HG02798 (cell line): ENCODE data around the gene VAPB.

Source experiments
- ATAC-seq: cut with Tn5 transposase; IDR thresholded peaks from one replicate; pipeline ENCODE4 v1.9.1; 2021; ENCODE audit warnings: mild to moderate bottlenecking; ENCODE audit not compliant: unreplicated experiment, poor library complexity

VAPB gene

DNA sequence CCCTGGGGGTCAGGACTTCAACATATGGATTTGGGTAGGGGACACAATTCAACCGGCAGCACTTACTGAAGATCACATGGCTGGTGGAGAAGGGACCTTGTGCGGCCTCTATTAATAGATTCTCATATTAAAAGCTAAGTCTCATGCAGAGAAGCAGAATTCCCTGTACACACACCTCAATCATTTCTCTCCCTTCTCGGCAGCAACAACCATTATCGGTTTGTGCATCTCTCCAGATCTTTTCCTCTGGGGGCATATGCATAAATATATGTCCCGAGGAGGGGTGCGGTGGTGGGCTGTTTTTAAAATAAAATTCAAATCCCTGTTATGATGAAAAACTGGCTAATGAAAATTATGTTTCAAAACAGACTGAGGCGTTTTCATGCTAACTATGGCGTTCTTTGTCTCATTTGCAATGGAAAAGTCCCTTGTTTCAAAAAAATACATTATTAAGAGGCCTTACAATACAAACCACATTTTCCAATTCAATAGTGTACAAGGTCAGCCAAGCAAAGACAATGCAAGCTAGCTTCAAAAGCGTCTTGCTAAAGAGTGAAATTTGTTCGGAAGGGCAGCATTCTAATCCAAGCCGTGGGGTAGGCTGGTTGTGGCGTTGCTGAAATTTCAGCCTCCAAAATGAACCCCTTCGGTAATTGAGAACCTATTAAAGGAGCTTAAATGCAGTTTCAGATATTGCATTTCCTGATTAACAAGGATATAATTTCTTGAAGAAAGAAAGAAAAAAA is 108.9 kb downstream of the VAPB start:
- no peak for ATAC-seq

DNA sequence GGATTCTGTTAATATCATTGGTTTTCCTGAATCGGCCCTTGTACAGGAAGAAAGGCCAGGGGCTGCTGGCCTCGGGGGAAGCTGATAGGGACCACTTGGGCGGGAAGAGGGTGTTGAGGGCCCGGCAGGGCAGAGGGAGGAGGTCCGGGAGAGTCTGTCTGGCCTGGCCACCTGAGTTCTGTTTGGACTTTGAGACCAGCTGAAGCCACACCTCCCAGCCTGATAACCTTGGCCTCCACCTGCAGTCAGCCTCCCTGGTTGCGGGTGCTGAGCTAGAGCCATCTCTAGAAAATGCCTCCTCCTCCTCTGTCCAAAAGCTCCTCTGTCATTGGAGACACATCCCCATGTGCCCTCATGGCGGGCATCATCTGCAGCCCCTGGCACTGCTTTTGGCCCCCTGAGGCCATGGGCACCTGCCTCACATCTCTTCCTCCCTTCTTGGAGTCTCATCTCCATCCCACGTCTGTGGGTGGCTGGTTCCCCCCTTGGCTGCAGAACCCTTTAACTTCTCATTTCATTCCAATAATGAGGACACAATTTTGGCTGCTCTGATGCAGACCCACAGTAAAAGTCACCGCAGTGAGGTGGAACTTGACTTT is 109.5 kb downstream of the VAPB start:
- no peak for ATAC-seq

DNA sequence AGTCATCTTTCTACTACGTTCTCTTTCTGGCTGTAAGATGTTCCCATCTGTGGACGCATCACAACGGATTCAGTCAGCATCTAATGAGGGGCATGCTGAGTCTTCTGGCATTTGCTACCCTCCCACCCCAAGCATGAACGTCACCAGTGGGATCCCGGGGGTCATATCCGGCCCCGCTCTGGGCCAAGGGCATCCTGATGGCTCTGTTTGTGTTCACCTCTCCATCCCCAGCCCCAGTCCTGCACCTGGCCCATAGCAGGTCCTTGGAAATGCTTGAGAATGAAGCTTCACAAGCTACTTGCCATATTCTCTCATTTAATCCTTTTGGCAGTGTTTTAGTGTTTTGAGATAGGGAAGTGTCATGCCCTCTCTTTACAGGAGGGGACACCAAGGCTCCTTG is 111.2 kb downstream of the VAPB start:
- ATAC-seq, result no peak
